Adipocyte (in vitro differentiated cells): ENCODE data around the gene ZNF592.
"Not testable (repeated sequence)": the region's sequence is repeated elsewhere in the genome, so short reads cannot be mapped to it uniquely, and the experiment has no call there.

ENCODE experiments used
- DNase-seq: peaks from one replicate; pipeline ENCODE4 v3.0.0-alpha.2; 2015; ENCODE audit warnings: low read depth
- H3K27me3 ChIP-seq: replicated peaks from 2 replicates; pipeline ENCODE4 v1.7.0; 2013; ENCODE audit warnings: mild to moderate bottlenecking, low read length, moderate library complexity; ENCODE audit not compliant: control insufficient read depth, insufficient read depth
- H3K36me3 ChIP-seq: 2 replicates; pipeline ENCODE4 v1.7.0; 2013; ENCODE audit warnings: low read length, mild to moderate bottlenecking, moderate library complexity; ENCODE audit not compliant: control insufficient read depth, insufficient read depth, severe bottlenecking
- H3K4me1 ChIP-seq: 2 replicates; pipeline ENCODE4 v1.7.0; 2013; ENCODE audit warnings: mild to moderate bottlenecking, low read length, moderate library complexity; ENCODE audit not compliant: control insufficient read depth, insufficient read depth
- H3K4me3 ChIP-seq: 2 replicates; pipeline ENCODE4 v1.7.0; 2013; ENCODE audit warnings: mild to moderate bottlenecking, low read length, moderate library complexity
- H3K9ac ChIP-seq: 2 replicates; pipeline ENCODE4 v1.7.0; 2013; ENCODE audit warnings: mild to moderate bottlenecking, low read length, moderate library complexity
- H3K9me3 ChIP-seq: 2 replicates; pipeline ENCODE4 v1.7.0; 2013; ENCODE audit warnings: mild to moderate bottlenecking, low read length, moderate library complexity; ENCODE audit not compliant: control insufficient read depth

ZNF592 gene

DNA sequence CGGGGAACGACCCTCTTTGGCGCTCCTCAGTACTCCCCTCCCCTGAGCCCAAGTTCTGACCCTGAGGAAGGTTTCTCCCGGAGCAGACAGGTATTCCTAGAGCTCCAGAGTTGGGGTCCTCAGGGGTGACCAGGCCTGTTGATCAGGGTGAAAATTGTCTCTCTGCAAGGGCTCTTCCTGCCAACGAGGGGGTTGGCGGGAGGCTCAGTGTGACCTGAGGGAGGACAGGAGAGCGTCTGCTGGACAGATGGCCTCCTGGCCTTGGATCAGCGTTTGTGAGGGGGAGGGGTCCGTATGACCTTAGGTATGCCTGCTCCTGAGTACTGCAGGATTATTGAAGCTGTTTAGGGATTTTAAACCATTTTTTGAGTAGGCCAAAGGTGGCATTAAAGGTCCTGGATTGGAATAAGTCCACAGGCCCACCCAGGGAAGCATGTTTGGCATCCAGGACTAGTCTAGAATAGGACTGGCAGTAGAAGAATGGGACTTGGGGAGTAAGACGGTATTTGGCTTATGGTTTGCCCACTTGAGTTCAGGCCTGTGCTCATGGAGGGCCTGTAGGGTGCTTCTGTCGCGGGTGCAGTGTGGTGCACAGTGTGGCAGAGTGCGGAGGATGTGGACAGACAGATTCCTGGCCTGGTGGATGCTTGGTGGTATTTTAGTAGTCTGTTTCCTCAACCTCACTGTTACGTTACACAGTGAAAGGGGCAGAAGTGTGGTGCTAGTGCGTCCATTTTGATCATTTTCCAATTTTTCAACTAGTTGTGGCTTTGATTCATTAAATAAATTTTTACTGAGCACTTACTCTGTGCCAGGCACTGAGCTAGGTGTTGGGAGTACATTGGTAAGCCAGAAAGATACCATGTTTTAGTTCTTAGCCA is 959 bp downstream of the ZNF592 start:
- Histone ChIP-seq H3K4me3 (peak overlapping the region; percentile 96), H3K4me1 (peaks cover 33% of the 10 kb centered on the region), H3K27me3 (no peaks in the 10 kb centered on the region), H3K9me3 (no peaks in the 10 kb centered on the region), H3K9ac (peak overlapping the region; percentile 99), H3K36me3 (no peaks in the 10 kb centered on the region)
- DNase-seq, result peak; percentile 50

DNA sequence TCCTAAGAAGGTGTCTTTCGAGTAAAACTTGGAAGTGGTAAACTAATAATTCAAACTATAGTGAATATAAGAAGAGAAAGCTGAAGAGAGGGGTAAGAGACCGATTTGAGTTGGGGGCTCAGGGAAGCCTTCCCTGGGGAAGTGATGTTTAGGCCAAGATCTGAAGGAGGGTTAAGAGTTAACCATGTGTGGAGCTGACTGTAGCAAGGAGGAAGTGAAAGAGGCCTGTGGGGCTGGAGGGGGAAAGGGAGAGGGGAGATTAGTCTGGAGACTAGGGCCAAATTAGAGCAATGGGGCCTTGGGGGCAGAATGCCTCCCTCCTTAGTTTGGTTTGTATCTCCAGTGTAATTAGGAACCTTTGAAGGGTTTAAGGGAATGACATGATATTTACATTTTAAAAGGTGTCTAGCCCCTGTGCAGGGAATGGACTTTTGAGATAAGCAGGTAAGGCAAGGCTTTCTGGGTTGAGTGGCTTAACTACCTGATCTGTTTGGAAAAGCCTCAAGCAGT is 2.2 kb downstream of the ZNF592 start:
- no peaks in the 10 kb centered on the region for H3K27me3 ChIP-seq
- peak overlapping the region; percentile 20 for H3K9ac ChIP-seq
- peaks cover 33% of the 10 kb centered on the region for H3K4me1 ChIP-seq
- no peaks in the 10 kb centered on the region for H3K9me3 ChIP-seq
- DNase-seq, result no peak
- H3K36me3 ChIP-seq, result no peaks in the 10 kb centered on the region
- peak overlapping the region; percentile 31 for H3K4me3 ChIP-seq

DNA sequence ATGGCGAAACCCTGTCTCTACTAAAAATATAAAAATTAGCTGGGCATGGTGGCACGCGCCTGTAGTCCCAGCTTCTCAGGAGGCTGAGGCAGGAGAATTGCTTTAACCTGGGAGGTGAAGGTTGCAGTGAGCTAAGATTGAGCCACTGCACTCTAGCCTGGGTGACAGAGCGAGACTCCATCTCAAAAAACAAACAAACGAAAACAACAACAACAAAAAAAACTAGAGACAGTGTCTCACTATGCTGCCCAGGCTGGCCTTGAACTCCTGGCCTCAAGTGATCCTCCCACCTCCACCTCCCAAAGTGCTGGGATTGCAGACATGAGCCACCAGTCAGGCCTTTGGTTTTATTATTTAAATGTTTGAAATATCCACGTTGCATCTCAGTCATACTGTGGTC is 3.3 kb downstream of the ZNF592 start:
- H3K4me1 ChIP-seq, result peaks cover 33% of the 10 kb centered on the region
- DNase-seq, H3K4me3 ChIP-seq: not testable (repeated sequence)

GRCh38 chr15:84752195-84752594 is 3.8 kb downstream of the ZNF592 start:
- no peaks in the 10 kb centered on the region for H3K9me3 ChIP-seq
- no peaks in the 10 kb centered on the region for H3K27me3 ChIP-seq
- no peak for DNase-seq
- H3K4me3 ChIP-seq, result peak overlapping the region; percentile 52
- no peak overlapping the region for H3K9ac ChIP-seq
- H3K36me3 ChIP-seq, result no peaks in the 10 kb centered on the region
- peaks cover 30% of the 10 kb centered on the region for H3K4me1 ChIP-seq

More for the DNA sequence above, 3.3 kb downstream of the ZNF592 start:
- H3K9ac ChIP-seq, H3K9me3 ChIP-seq, H3K27me3 ChIP-seq, H3K36me3 ChIP-seq: not testable (repeated sequence)

DNA sequence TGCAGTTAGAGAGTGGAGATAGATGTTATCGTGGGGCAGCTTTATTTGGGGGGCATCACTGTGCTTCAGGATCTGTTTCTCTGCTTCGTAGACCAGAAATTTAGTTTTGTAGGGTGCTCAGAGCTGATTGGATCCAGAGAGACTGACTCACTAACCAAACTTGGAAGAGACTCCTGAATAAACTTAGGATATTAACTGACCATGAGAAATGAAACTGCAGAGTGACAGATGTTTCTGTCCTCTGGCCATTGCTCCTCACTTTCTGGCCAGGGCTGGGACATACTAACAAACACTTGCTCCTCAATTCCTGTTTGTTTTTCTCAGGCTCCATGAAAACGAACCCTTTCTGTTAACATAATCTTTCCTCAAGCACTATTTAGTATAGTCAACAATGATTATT is 4.3 kb downstream of the ZNF592 start:
- Histone ChIP-seq H3K36me3 (no peaks in the 10 kb centered on the region), H3K4me1 (peaks cover 25% of the 10 kb centered on the region), H3K9me3 (no peaks in the 10 kb centered on the region), H3K4me3 (peak overlapping the region; percentile 52), H3K9ac (no peak overlapping the region), H3K27me3 (no peaks in the 10 kb centered on the region)
- DNase-seq, result peak; percentile 62

DNA sequence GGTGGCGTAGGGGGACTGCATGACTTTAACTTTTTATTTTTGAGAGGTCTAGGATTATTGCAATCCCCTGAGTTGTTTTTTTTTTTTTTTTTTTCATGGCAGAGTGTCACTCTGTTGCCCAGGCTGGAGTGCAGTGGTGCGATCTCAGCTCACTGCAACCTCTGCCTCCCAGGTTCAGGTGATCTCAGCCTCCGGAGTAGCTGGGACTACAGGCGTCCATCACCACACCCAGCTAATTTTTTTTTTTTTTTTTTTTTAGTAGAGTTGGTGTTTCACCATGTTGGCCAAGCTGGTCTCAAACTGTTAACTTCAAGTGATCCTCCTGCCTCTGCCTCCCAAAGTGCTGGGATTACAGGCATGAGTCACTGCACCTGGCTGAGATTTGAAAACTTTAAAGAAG is 6.5 kb downstream of the ZNF592 start:
- not testable (repeated sequence) for H3K9ac ChIP-seq, H3K4me3 ChIP-seq, H3K27me3 ChIP-seq, H3K9me3 ChIP-seq, H3K36me3 ChIP-seq, DNase-seq
- peaks cover 22% of the 10 kb centered on the region for H3K4me1 ChIP-seq

- H3K9me3 ChIP-seq, result no peaks in the 10 kb centered on the region
- no peak for DNase-seq
- no peak overlapping the region for H3K4me3 ChIP-seq
- no peak overlapping the region for H3K9ac ChIP-seq
- H3K4me1 ChIP-seq, result peaks cover 13% of the 10 kb centered on the region
- H3K36me3 ChIP-seq, result no peaks in the 10 kb centered on the region
- no peaks in the 10 kb centered on the region for H3K27me3 ChIP-seq
Measured at GRCh38 chr15:84755736-84756527, 7.5 kb downstream of the ZNF592 start.

DNA sequence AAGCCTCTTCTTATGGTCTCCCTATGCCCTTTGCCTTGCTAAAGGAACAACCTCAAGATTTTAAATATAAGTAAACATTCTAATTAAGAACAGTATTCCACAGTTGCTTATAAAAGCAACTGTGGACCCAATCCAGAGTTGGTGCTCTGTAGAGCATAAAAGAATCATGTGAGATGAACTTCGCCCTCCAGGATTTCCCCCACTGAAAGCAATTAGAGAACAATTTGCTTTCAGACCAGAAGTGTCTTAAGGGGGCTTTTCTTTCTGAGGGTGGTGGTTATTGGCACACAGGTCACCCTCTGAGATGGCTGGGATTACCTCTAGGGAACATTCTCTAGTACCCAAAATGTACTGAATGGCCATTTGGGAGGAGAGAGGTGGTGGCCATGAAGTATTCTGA is 10.6 kb downstream of the ZNF592 start:
- H3K4me1 ChIP-seq, result peaks cover 29% of the 10 kb centered on the region
- no peak for DNase-seq
- no peak overlapping the region for H3K9ac ChIP-seq
- no peak overlapping the region for H3K4me3 ChIP-seq
- H3K9me3 ChIP-seq, result no peaks in the 10 kb centered on the region
- H3K36me3 ChIP-seq, result no peaks in the 10 kb centered on the region
- no peaks in the 10 kb centered on the region for H3K27me3 ChIP-seq

DNA sequence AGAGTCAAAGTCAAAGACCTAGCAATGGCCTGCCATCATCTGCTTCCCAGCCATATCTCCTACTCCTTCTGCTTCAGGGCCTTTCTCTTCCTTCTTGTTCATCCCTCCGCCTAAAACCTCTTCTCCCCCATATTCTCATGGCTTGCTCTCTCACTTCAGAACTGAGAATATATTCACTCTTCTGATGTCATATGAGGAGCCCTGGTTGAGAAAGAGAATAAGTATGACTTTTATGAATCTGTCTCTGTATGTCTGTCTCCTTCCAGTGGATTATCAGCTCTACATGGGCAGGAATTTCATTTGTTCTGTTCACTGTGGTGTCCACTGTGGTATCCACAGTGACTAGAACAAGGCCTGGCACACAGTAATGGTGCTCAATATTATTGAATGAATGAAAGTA is 11.8 kb downstream of the ZNF592 start:
- Histone ChIP-seq H3K36me3 (peaks cover 5% of the 10 kb centered on the region), H3K4me1 (peaks cover 33% of the 10 kb centered on the region), H3K9me3 (no peaks in the 10 kb centered on the region), H3K9ac (no peak overlapping the region), H3K27me3 (no peaks in the 10 kb centered on the region), H3K4me3 (no peak overlapping the region)
- no peak for DNase-seq

DNA sequence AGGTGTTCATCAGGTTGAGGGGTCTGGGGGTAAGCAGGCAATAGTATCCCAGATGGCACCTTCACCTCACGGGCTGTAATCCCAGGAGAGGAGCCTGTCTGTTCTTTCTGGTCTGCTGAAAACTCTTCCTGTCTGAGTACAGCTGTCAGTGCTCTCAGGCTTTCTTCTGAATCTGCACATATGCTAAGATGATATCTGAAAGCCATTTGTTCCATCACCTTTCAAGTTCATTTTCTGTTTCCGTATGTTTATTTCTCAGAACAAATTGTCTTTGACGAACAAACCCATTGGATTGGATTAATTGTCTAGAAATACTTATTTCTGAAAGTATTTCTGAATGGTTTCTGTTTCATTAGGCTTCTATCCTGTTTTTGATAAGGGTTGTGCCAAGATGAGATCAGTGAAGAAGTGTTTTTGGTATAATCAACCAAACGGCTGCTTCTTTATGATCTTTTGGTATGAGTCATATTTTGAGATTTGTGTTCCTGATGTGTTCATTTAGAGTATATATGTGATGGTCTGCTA is 13.3 kb downstream of the ZNF592 start:
- H3K4me1 ChIP-seq, result peaks cover 33% of the 10 kb centered on the region
- no peak overlapping the region for H3K9ac ChIP-seq
- no peak overlapping the region for H3K4me3 ChIP-seq
- H3K9me3 ChIP-seq, result no peaks in the 10 kb centered on the region
- DNase-seq, result no peak
- no peaks in the 10 kb centered on the region for H3K27me3 ChIP-seq
- H3K36me3 ChIP-seq, result peaks cover 17% of the 10 kb centered on the region
